Gastroesophageal sphincter (tissue), 3 donors: ENCODE results near the gene RAP2C.

Experiments used
- EP300 ChIP-seq: sonication (generic); formaldehyde crosslinking; IDR thresholded peaks from one replicate; pipeline ENCODE4 v1.6.1; 2017; ENCODE audit warnings: antibody characterized with exemption, mild to moderate bottlenecking
- POLR2A ChIP-seq, 2 donors: fragments of 450-650 bp; IDR thresholded peaks; one replicate each; pipeline ENCODE4 v1.6.1; 2017; ENCODE audit warnings: antibody characterized with exemption in 2 of 2, mild to moderate bottlenecking in 2 of 2, moderate library complexity in 1 of 2
- POLR2AphosphoS5 ChIP-seq: sonication (generic); formaldehyde crosslinking; IDR thresholded peaks from one replicate; pipeline ENCODE4 v1.6.1; 2017; ENCODE audit warnings: antibody characterized with exemption
- TF ChIP-seq, protein P1 (sequence below), 4 experiments: fragments of 200-600 bp in 2 of 4; fragments of 450-650 bp in 2 of 4; sonication (generic) in 1 of 4; IDR thresholded peaks; one replicate each; pipeline ENCODE4 v1.5.1; 2017 to 2019; ENCODE audit warnings: antibody characterized with exemption in 4 of 4, mild to moderate bottlenecking in 2 of 4, moderate library complexity in 2 of 4

DNA sequence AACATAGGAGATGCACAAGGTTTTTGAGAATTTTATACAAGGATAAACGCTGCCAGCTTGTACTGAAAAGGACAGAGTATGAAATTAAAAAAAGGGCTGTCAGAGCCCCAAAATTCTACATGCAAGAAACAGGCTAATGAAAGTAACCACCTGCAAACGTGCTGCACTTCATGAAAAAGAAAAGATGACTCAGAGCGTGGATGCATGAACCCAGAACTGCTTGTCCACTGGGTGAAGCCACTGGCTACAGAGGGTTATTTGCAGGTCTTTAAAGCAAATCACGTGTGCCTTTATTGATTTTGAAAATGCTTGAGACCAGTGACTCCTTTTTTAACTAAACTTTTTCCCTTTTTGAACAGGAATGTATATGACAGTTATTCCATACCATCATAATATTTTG is 66.1 kb downstream of the RAP2C start:
- TF ChIP-seq, protein P1, sequence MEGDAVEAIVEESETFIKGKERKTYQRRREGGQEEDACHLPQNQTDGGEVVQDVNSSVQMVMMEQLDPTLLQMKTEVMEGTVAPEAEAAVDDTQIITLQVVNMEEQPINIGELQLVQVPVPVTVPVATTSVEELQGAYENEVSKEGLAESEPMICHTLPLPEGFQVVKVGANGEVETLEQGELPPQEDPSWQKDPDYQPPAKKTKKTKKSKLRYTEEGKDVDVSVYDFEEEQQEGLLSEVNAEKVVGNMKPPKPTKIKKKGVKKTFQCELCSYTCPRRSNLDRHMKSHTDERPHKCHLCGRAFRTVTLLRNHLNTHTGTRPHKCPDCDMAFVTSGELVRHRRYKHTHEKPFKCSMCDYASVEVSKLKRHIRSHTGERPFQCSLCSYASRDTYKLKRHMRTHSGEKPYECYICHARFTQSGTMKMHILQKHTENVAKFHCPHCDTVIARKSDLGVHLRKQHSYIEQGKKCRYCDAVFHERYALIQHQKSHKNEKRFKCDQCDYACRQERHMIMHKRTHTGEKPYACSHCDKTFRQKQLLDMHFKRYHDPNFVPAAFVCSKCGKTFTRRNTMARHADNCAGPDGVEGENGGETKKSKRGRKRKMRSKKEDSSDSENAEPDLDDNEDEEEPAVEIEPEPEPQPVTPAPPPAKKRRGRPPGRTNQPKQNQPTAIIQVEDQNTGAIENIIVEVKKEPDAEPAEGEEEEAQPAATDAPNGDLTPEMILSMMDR (IDR thresholded peaks at IDR 0.05): no peak
- TF ChIP-seq POLR2A (IDR thresholded peaks at IDR 0.05) (no peak), POLR2AphosphoS5 (no peak), EP300 (no peak)
